HepG2 (cell line): ENCODE measurements around the gene CAMK1G. TPM values are rescaled to one million over a fixed set of nuclear protein-coding genes. Genes with fewer than 3 reads are reported as not detected.

Experiments
- ATAC-seq: fragments of 200-7000 bp; cut with Tn5 transposase; 3 replicates; pipeline ENCODE4 v1.9.1; 2020; ENCODE audit warnings: mild to moderate bottlenecking, moderate library complexity
- BruUV-seq: library from RNA; stranded (reverse); fragments of 400-500 nt; replicated peaks from 2 replicates; lab custom pipeline; 2021; lab: Mats Ljungman, UMichigan
- CTCF ChIA-PET: fragments of 300-600 bp; formaldehyde crosslinking; extraction: SDS; loops from one replicate; lab custom pipeline; 2021; ENCODE audit warnings: low total read pairs, inconsistent platforms, low intra/inter-chr PET ratio; lab: Yijun Ruan, JAX
- POLR2A ChIA-PET: fragments of 350-600 bp; sonication (Branson Sonifier 250); formaldehyde crosslinking; loops from one replicate; lab custom pipeline; 2020; ENCODE audit warnings: antibody characterized with exemption, inconsistent platforms; lab: Yijun Ruan, JAX
- DNase-seq: peaks from one replicate; pipeline ENCODE4 v3.0.0-alpha.2; 2015; ENCODE audit warnings: low spot score
- FAIRE-seq: peaks from 3 replicates; lab custom pipeline; 2011; peaks lifted over from hg19 to GRCh38; lab: Jason Lieb, UNC
- H2AFZ ChIP-seq: one replicate; pipeline ENCODE4 v1.6.1; 2011; ENCODE audit warnings: low read length, inconsistent platforms
- H3K27ac ChIP-seq: fragments of 300-600 bp; 3 replicates; pipeline ENCODE4 v1.8.0; 2011; ENCODE audit warnings: mixed run types, mild to moderate bottlenecking, mixed read lengths, low read length, inconsistent platforms; ENCODE audit not compliant: insufficient read depth; ENCODE audit errors: extremely low read length
- H3K27me3 ChIP-seq, 2 experiments: fragments of 200-600 bp in 1 of 2; 2 replicates in 1 of 2; 3 replicates in 1 of 2; pipeline versions ENCODE4 v1.6.0 to v1.8.0; 2011; ENCODE audit warnings: low read length in 2 of 2, mild to moderate bottlenecking in 2 of 2, moderate library complexity in 2 of 2, inconsistent platforms in 1 of 2; ENCODE audit not compliant: insufficient read depth in 2 of 2, control insufficient read depth in 1 of 2
- H3K36me3 ChIP-seq, 2 experiments: fragments of 200-600 bp in 1 of 2; replicated peaks in 1 of 2; 2 replicates in 1 of 2; 3 replicates in 1 of 2; pipeline versions ENCODE4 v1.5.1 to v1.8.0; 2011; ENCODE audit warnings: low read length in 2 of 2, inconsistent platforms in 1 of 2; ENCODE audit not compliant: insufficient read depth in 2 of 2, control insufficient read depth in 1 of 2
- H3K4me1 ChIP-seq: 2 replicates; pipeline ENCODE4 v1.5.1; 2012; ENCODE audit warnings: low read length, inconsistent platforms; ENCODE audit not compliant: insufficient read depth
- H3K4me2 ChIP-seq: 2 replicates; pipeline ENCODE4 v1.6.0; 2011; ENCODE audit warnings: low read depth, low read length, inconsistent platforms
- H3K4me3 ChIP-seq, 3 experiments: fragments of 200-600 bp in 1 of 3; sonication (generic), shearing (Covaris generic) in 1 of 3; replicated peaks in 1 of 3; 2 replicates each; pipeline ENCODE4 v1.5.1; 2011 to 2016; ENCODE audit warnings: low read length in 3 of 3, inconsistent platforms in 2 of 3, low read depth in 2 of 3, mild to moderate bottlenecking in 2 of 3, control low read depth in 1 of 3, mixed read lengths in 1 of 3; ENCODE audit not compliant: insufficient read depth in 1 of 3
- H3K79me2 ChIP-seq: one replicate; pipeline ENCODE4 v1.6.1; 2011; ENCODE audit warnings: low read length, inconsistent platforms; ENCODE audit not compliant: insufficient read depth
- H3K9ac ChIP-seq: 2 replicates; pipeline ENCODE4 v1.6.0; 2011; ENCODE audit warnings: mild to moderate bottlenecking, low read depth, low read length, inconsistent platforms; ENCODE audit not compliant: insufficient read depth
- H3K9me3 ChIP-seq: 2 replicates; pipeline ENCODE4 v1.5.1; 2012; ENCODE audit warnings: mild to moderate bottlenecking, low read length
- H4K20me1 ChIP-seq: 2 replicates; pipeline ENCODE4 v1.6.0; 2011; ENCODE audit warnings: inconsistent platforms, mild to moderate bottlenecking, low read length, moderate library complexity; ENCODE audit not compliant: insufficient read depth
- CBX1 ChIP-seq: IDR thresholded peaks from one replicate; pipeline ENCODE4 v1.6.1; 2016; ENCODE audit warnings: antibody characterized with exemption, low read depth
- CENPBD1 ChIP-seq: sonication (generic); formaldehyde crosslinking; IDR thresholded peaks from 2 replicates; pipeline ENCODE4 v1.8.0; 2022; ENCODE audit warnings: missing genetic modification reagents, low read depth, mild to moderate bottlenecking, borderline replicate concordance
- CENPX ChIP-seq: sonication (generic); formaldehyde crosslinking; IDR thresholded peaks from 2 replicates; pipeline ENCODE4 v1.9.0; 2021; ENCODE audit warnings: mild to moderate bottlenecking, missing genetic modification reagents, moderate library complexity
- DPF2 ChIP-seq: sonication (generic); formaldehyde crosslinking; IDR thresholded peaks from 2 replicates; pipeline ENCODE4 v1.4.0; 2020; ENCODE audit warnings: mild to moderate bottlenecking, low read depth, missing genetic modification reagents, borderline replicate concordance
- KLF15 ChIP-seq: sonication (generic); formaldehyde crosslinking; IDR thresholded peaks from 2 replicates; pipeline ENCODE4 v1.8.1; 2023; ENCODE audit warnings: borderline replicate concordance, mild to moderate bottlenecking, inconsistent platforms, missing genetic modification reagents, mixed read lengths
- NCOA2 ChIP-seq: sonication (generic); formaldehyde crosslinking; IDR thresholded peaks from 2 replicates; pipeline ENCODE4 v1.8.0; 2022; ENCODE audit warnings: inconsistent platforms
- NPAS2 ChIP-seq: sonication (generic); formaldehyde crosslinking; IDR thresholded peaks from 2 replicates; pipeline ENCODE4 v1.8.0; 2022; ENCODE audit warnings: mild to moderate bottlenecking, missing genetic modification reagents, borderline replicate concordance
- SAFB2 ChIP-seq: sonication (generic); formaldehyde crosslinking; IDR thresholded peaks from 2 replicates; pipeline ENCODE4 v1.5.1; 2020; ENCODE audit warnings: missing genetic modification reagents, low read depth, mild to moderate bottlenecking, borderline replicate concordance
- SNAPC2 ChIP-seq: sonication (generic); formaldehyde crosslinking; IDR thresholded peaks from 2 replicates; pipeline ENCODE4 v1.8.1; 2022; ENCODE audit warnings: mild to moderate bottlenecking, missing genetic modification reagents
- SOX5 ChIP-seq: IDR thresholded peaks from 2 replicates; pipeline ENCODE4 v1.6.1; 2016; ENCODE audit warnings: borderline replicate concordance
- SUZ12 ChIP-seq: fragments of 150-350 bp; IDR thresholded peaks from 2 replicates; pipeline ENCODE4 v1.6.1; 2014; ENCODE audit warnings: low read depth, low read length
- U2AF2 ChIP-seq: fragments of 200-400 bp; formaldehyde crosslinking; IDR thresholded peaks from 2 replicates; pipeline ENCODE4 v1.6.1; 2017; ENCODE audit warnings: low read depth, mild to moderate bottlenecking, low read length
- ZBTB1 ChIP-seq: sonication (generic); formaldehyde crosslinking; IDR thresholded peaks from 2 replicates; pipeline ENCODE4 v1.4.0; 2020; ENCODE audit warnings: missing genetic modification reagents, borderline replicate concordance
- ZMAT3 ChIP-seq: sonication (generic); formaldehyde crosslinking; conservative IDR thresholded peaks from 2 replicates; pipeline ENCODE4 v1.7.0; 2021; ENCODE audit warnings: missing genetic modification reagents
- ZNF280D ChIP-seq: sonication (generic); formaldehyde crosslinking; IDR thresholded peaks from 2 replicates; pipeline ENCODE4 v1.5.1; 2020; ENCODE audit warnings: mild to moderate bottlenecking, missing genetic modification reagents
- ZNF34 ChIP-seq: sonication (generic); formaldehyde crosslinking; IDR thresholded peaks from 2 replicates; pipeline ENCODE4 v1.4.0; 2020; ENCODE audit warnings: mild to moderate bottlenecking, missing genetic modification reagents, borderline replicate concordance
- WGBS: methylation state at CpG from one replicate; pipeline ENCODE4 v1.1.6; 2017; ENCODE audit warnings: low lambda C conversion rate; 5-methylcytosine and 5-hydroxymethylcytosine counted together
- in situ Hi-C: cut with HindIII; loops from 2 replicates; pipeline ENCODE4 v1.10.0; 2017; ENCODE audit warnings: low pct_unique_long_range_greater_than_20kb; ENCODE audit not compliant: extremely low pct_ligation_motif_present
- intact Hi-C: fragments of 100-400 bp; cut with micrococcal nuclease; formaldehyde crosslinking; loops from one replicate; pipeline ENCODE4 v1.10.0; 2022; ENCODE audit not compliant: unreplicated experiment
- polyA plus RNA-seq, 8 experiments: library from polyadenylated mRNA; depleted of rRNA in 3 of 8; stranded (reverse) in 7 of 8; unstranded in 1 of 8; fragments of >200 nt; fragmentation: Illumina TruSeq in 4 of 8; extraction: Trizol in 4 of 8; gene quantifications; 2 replicates each; pipeline versions ENCODE4 v1.2.1 to v1.2.3, GENCODE V29; 2011 to 2016; ENCODE audit warnings: low read depth in 4 of 8, missing spikeins in 1 of 8, mixed read lengths in 1 of 8; ENCODE audit not compliant: insufficient read depth in 1 of 8
- total RNA-seq, 5 experiments: library from RNA; depleted of rRNA; stranded (reverse); fragments of >200 nt; fragmentation: Illumina TruSeq; extraction: Trizol; gene quantifications; 2 replicates each; pipeline ENCODE4 v1.2.3, GENCODE V29; 2016; ENCODE audit warnings: low read depth in 1 of 5

CAMK1G gene
- total and polyA plus RNA-seq, 2 of the 13 experiments (the other 11 are each of a cell fraction or from before 2014, with no cell fraction given) = not detected

- no peak for TF ChIP-seq ZBTB1 (CRISPR knock-in tag)
- no peak for TF ChIP-seq ZMAT3
- TF ChIP-seq KLF15 = no peak
- no peak for TF ChIP-seq CENPX (CRISPR knock-in tag)
- WGBS = 13% methylated on average over 1 of the region's 5 CpGs
- ATAC-seq = no peak
These were observed 31.4 kb downstream of the CAMK1G start for GRCh38 chr1:209614906-209615305.

GRCh38 chr1:209616366-209617046, 33.0 kb downstream of the CAMK1G start:
- intact Hi-C loops (no loop called here), in situ Hi-C loops (no loop called here)
- Histone ChIP-seq H3K4me3 (no peak overlapping the region), H3K27me3 (no peaks in the 10 kb centered on the region), H3K9ac (no peak overlapping the region), H3K9me3 (no peaks in the 10 kb centered on the region), H2AFZ (no peak overlapping the region), H3K27ac (no peak overlapping the region), H3K4me2 (no peak overlapping the region), H3K36me3 (no peaks in the 10 kb centered on the region), H3K79me2 (no peaks in the 10 kb centered on the region), H4K20me1 (no peaks in the 10 kb centered on the region), H3K4me1 (peaks cover under 1% of the 10 kb centered on the region; the same call in 1 of the 2 replicates)
- CTCF ChIA-PET = no interaction called here
- no TSS peak for BruUV-seq
- ATAC-seq (no peak), FAIRE-seq (no peak), DNase-seq (no peak)
- WGBS = 62% methylated on average over 5 of the region's 5 CpGs
- POLR2A ChIA-PET = no interaction called here
- TF ChIP-seq SUZ12 = no peak
- TF ChIP-seq NCOA2 (CRISPR knock-in tag) = no peak
- no peak for TF ChIP-seq SAFB2 (CRISPR knock-in tag)
- TF ChIP-seq CENPBD1 (CRISPR knock-in tag) = no peak
- TF ChIP-seq ZNF34 (CRISPR knock-in tag) = no peak
- TF ChIP-seq SNAPC2 (CRISPR knock-in tag) = no peak
- TF ChIP-seq SOX5 (CRISPR knock-in tag) = no peak
- TF ChIP-seq ZNF280D (CRISPR knock-in tag) = no peak
- no peak for TF ChIP-seq NPAS2 (CRISPR knock-in tag)
- TF ChIP-seq U2AF2 = no peak
- no peak for TF ChIP-seq DPF2 (CRISPR knock-in tag)
- no peak for TF ChIP-seq CBX1

More at GRCh38 chr1:209614906-209615305, 31.4 kb downstream of the CAMK1G start:
- Histone ChIP-seq H3K4me1 (no peaks in the 10 kb centered on the region), H4K20me1 (no peaks in the 10 kb centered on the region), H3K4me3 (no peak overlapping the region), H3K4me2 (no peak overlapping the region), H2AFZ (no peak overlapping the region), H3K36me3 (no peaks in the 10 kb centered on the region), H3K9me3 (no peaks in the 10 kb centered on the region), H3K27ac (no peak overlapping the region), H3K9ac (no peak overlapping the region), H3K27me3 (no peaks in the 10 kb centered on the region), H3K79me2 (no peaks in the 10 kb centered on the region)
- no TSS peak for BruUV-seq
- in situ Hi-C loops (no loop called here), intact Hi-C loops (no loop called here)
- ChIA-PET CTCF (no interaction called here), POLR2A (no interaction called here)
- no peak for DNase-seq
- no peak for FAIRE-seq
